GM20000 (cell line): ENCODE data around the gene MAGI2.

Experiments
- DNase-seq: peaks from one replicate; pipeline ENCODE4 v3.0.0; 2012; ENCODE audit warnings: low spot score
- CTCF ChIP-seq: IDR thresholded peaks from 2 replicates; pipeline ENCODE4 v1.5.1; 2012; ENCODE audit warnings: mild to moderate bottlenecking, control low read depth; ENCODE audit errors: extremely low read depth, missing control alignments

MAGI2 gene

GRCh38 chr7:79386688-79387422 lies 66.6 kb downstream of the MAGI2 start:
- no peak for TF ChIP-seq CTCF
- DNase-seq: no peak

- DNase-seq: no peak
- no peak for TF ChIP-seq CTCF
These were observed 71.5 kb downstream of the MAGI2 start for GRCh38 chr7:79381921-79382320.

- no peak for DNase-seq
- TF ChIP-seq CTCF: no peak
These were observed 76.4 kb downstream of the MAGI2 start for GRCh38 chr7:79377097-79377496.

GRCh38 chr7:79376299-79377025 lies 77.0 kb downstream of the MAGI2 start:
- no peak for TF ChIP-seq CTCF
- DNase-seq: no peak

- no peak for TF ChIP-seq CTCF
- no peak for DNase-seq
These were observed 92.3 kb downstream of the MAGI2 start for GRCh38 chr7:79361214-79361613.

GRCh38 chr7:79359827-79360226 lies 93.6 kb downstream of the MAGI2 start:
- no peak for DNase-seq
- no peak for TF ChIP-seq CTCF

- DNase-seq: no peak
- no peak for TF ChIP-seq CTCF
These were observed 96.4 kb downstream of the MAGI2 start for GRCh38 chr7:79357101-79357500.
